WTC11 (cell line): Measurements from ENCODE around the gene SCYL1. TPM values are rescaled to one million over a fixed set of nuclear protein-coding genes. Genes with fewer than 3 reads are reported as not detected.

Experiments
- ATAC-seq: fragments of 200-7000 bp; cut with Tn5 transposase; 2 replicates; pipeline ENCODE4 v1.10.0; 2021; ENCODE audit warnings: mild to moderate bottlenecking, moderate library complexity
- CTCF ChIA-PET: fragments of 300-600 bp; sonication (Branson Sonifier 250); formaldehyde crosslinking; loops from one replicate; lab custom pipeline; 2021; ENCODE audit warnings: antibody characterized with exemption; lab: Charles Lee
- POLR2A ChIA-PET: fragments of 350-600 bp; sonication (Branson Sonifier 250); formaldehyde crosslinking; loops from one replicate; lab custom pipeline; 2021; ENCODE audit warnings: antibody characterized with exemption; lab: Charles Lee
- DNase-seq: peaks from one replicate; pipeline ENCODE4 v3.0.0; 2021; ENCODE audit warnings: low spot score
- H3K27ac Mint-ChIP-seq: 2 replicates; pipeline ENCODE4 v1.8.0; 2021; ENCODE audit warnings: mixed read lengths
- H3K27me3 Mint-ChIP-seq: 2 replicates; pipeline ENCODE4 v1.8.0; 2021; ENCODE audit warnings: low read depth, mild to moderate bottlenecking, moderate library complexity, mixed read lengths
- H3K36me3 Mint-ChIP-seq: 2 replicates; pipeline ENCODE4 v1.8.0; 2021; ENCODE audit warnings: mixed read lengths
- H3K4me1 Mint-ChIP-seq: 2 replicates; pipeline ENCODE4 v1.8.0; 2022; ENCODE audit warnings: mixed read lengths
- H3K4me3 Mint-ChIP-seq: 2 replicates; pipeline ENCODE4 v1.8.0; 2021; ENCODE audit warnings: mild to moderate bottlenecking, moderate library complexity, mixed read lengths
- H3K9me3 Mint-ChIP-seq: 2 replicates; pipeline ENCODE4 v1.8.0; 2021; ENCODE audit warnings: mixed read lengths
- AR ChIP-seq: fragments of 250-450 bp; sonication (Bioruptor Pico); IDR thresholded peaks from 2 replicates; pipeline ENCODE4 v1.9.0; 2021; ENCODE audit warnings: mild to moderate bottlenecking
- ARID4B ChIP-seq: sonication (generic); formaldehyde crosslinking; IDR thresholded peaks from 2 replicates; pipeline ENCODE4 v1.8.0; 2023; ENCODE audit warnings: missing genetic modification reagents, mild to moderate bottlenecking, borderline replicate concordance
- E2F4 ChIP-seq: sonication (generic); formaldehyde crosslinking; IDR thresholded peaks from 2 replicates; pipeline ENCODE4 v1.8.1; 2022; ENCODE audit warnings: low read depth, mild to moderate bottlenecking, moderate library complexity, missing genetic modification reagents, borderline replicate concordance
- EMX1 ChIP-seq: fragments of 250-450 bp; sonication (Bioruptor Pico); IDR thresholded peaks from 2 replicates; pipeline ENCODE4 v1.8.0; 2021; ENCODE audit warnings: mild to moderate bottlenecking
- ERG ChIP-seq: fragments of 250-450 bp; sonication (Bioruptor Pico); IDR thresholded peaks from 2 replicates; pipeline ENCODE4 v1.8.0; 2021; ENCODE audit warnings: mild to moderate bottlenecking
- FOXJ3 ChIP-seq: sonication (generic); formaldehyde crosslinking; IDR thresholded peaks from 2 replicates; pipeline ENCODE4 v1.9.0; 2021; ENCODE audit warnings: missing genetic modification reagents, mild to moderate bottlenecking, borderline replicate concordance
- MLX ChIP-seq: sonication (generic); formaldehyde crosslinking; IDR thresholded peaks from 2 replicates; pipeline ENCODE4 v1.8.1; 2023; ENCODE audit warnings: mild to moderate bottlenecking, missing genetic modification reagents, moderate library complexity
- MYBL2 ChIP-seq: sonication (generic); formaldehyde crosslinking; IDR thresholded peaks from 2 replicates; pipeline ENCODE4 v1.8.1; 2023; ENCODE audit warnings: mild to moderate bottlenecking, moderate library complexity, missing genetic modification reagents
- NFYB ChIP-seq: sonication (generic); formaldehyde crosslinking; conservative IDR thresholded peaks from 2 replicates; pipeline ENCODE4 v1.8.0; 2022; ENCODE audit warnings: low read depth, missing genetic modification reagents
- NR2C2 ChIP-seq: sonication (generic); formaldehyde crosslinking; IDR thresholded peaks from 2 replicates; pipeline ENCODE4 v1.8.0; 2022; ENCODE audit warnings: mild to moderate bottlenecking, missing genetic modification reagents
- PRRX2 ChIP-seq: fragments of 250-450 bp; sonication (Bioruptor Pico); IDR thresholded peaks from 2 replicates; pipeline ENCODE4 v1.8.0; 2021; ENCODE audit warnings: mild to moderate bottlenecking
- TEAD1 ChIP-seq: sonication (generic); formaldehyde crosslinking; IDR thresholded peaks from 2 replicates; pipeline ENCODE4 v1.8.0; 2022; ENCODE audit warnings: mild to moderate bottlenecking, missing genetic modification reagents
- TEAD4 ChIP-seq: sonication (generic); formaldehyde crosslinking; IDR thresholded peaks from 2 replicates; pipeline ENCODE4 v1.8.0; 2022; ENCODE audit warnings: mild to moderate bottlenecking, missing genetic modification reagents
- ZBTB21 ChIP-seq: sonication (generic); formaldehyde crosslinking; IDR thresholded peaks from 2 replicates; pipeline ENCODE4 v1.8.1; 2023; ENCODE audit warnings: mild to moderate bottlenecking, missing genetic modification reagents, borderline replicate concordance
- ZNF138 ChIP-seq: sonication (generic); formaldehyde crosslinking; conservative IDR thresholded peaks from 2 replicates; pipeline ENCODE4 v1.8.1; 2022; ENCODE audit warnings: mild to moderate bottlenecking, moderate library complexity, missing genetic modification reagents
- ZNF232 ChIP-seq: sonication (generic); formaldehyde crosslinking; IDR thresholded peaks from 2 replicates; pipeline ENCODE4 v1.8.0; 2022; ENCODE audit warnings: mild to moderate bottlenecking, missing genetic modification reagents
- ZNF263 ChIP-seq: sonication (generic); formaldehyde crosslinking; IDR thresholded peaks from 2 replicates; pipeline ENCODE4 v1.8.1; 2022; ENCODE audit warnings: low read depth, mild to moderate bottlenecking, moderate library complexity, missing genetic modification reagents
- ZNF512 ChIP-seq: sonication (generic); formaldehyde crosslinking; IDR thresholded peaks from 2 replicates; pipeline ENCODE4 v1.8.1; 2022; ENCODE audit warnings: missing genetic modification reagents, borderline replicate concordance
- total RNA-seq: library from RNA; stranded (reverse); gene quantifications from 3 replicates; pipeline ENCODE4 v1.2.3, GENCODE V29; 2021

Gene SCYL1
- total RNA-seq, 1 experiment from 2014 or later, result 76.8 TPM

GRCh38 chr11:65554057-65554818 lies 29.4 kb downstream of the SCYL1 start (continued):
- no peak for TF ChIP-seq AR (CRISPR knock-in tag)
- no peak for TF ChIP-seq E2F4 (CRISPR knock-in tag)
- TF ChIP-seq FOXJ3 (CRISPR knock-in tag), result no peak
- no peak for TF ChIP-seq ZBTB21 (CRISPR knock-in tag)

- CTCF ChIA-PET, result interaction anchor here (1.1 to 5.8 kb wide), 4 partner anchors 15 to 52 kb away, joined by 3 to 171 read pairs (median 6); partner anchors contain the start of genes FAM89B and ZNRD2
- Mint-ChIP-seq H3K36me3 (no peaks in the 10 kb centered on the region), H3K27me3 (peaks cover 67% of the 10 kb centered on the region), H3K4me1 (peaks cover 51% of the 10 kb centered on the region), H3K9me3 (no peaks in the 10 kb centered on the region), H3K27ac (no peak overlapping the region), H3K4me3 (peak overlapping the region; percentile 52)
- ATAC-seq (no peak), DNase-seq (no peak)
- POLR2A ChIA-PET, result interaction anchor here (1.2 kb wide), 1 partner anchor 15 kb away, joined by 3 read pairs; the partner anchor contains the start of gene ZNRD2
- TF ChIP-seq ZNF263 (CRISPR knock-in tag) (no peak), ZNF232 (CRISPR knock-in tag) (no peak), MLX (no peak), ZNF512 (CRISPR knock-in tag) (no peak), TEAD4 (CRISPR knock-in tag) (no peak), TEAD1 (no peak), EMX1 (no peak), MYBL2 (CRISPR knock-in tag) (no peak), ZNF138 (CRISPR knock-in tag) (no peak), ERG (no peak), ARID4B (CRISPR knock-in tag) (no peak), NR2C2 (no peak), NFYB (CRISPR knock-in tag) (no peak), PRRX2 (CRISPR knock-in tag) (no peak)
Observed at GRCh38 chr11:65554842-65555430, 30.1 kb downstream of the SCYL1 start.
